HL-60 (cell line): Measurements from ENCODE around the gene DUSP22.

ENCODE experiments used
- DNase-seq, 2 experiments: peaks; one replicate each; pipeline ENCODE4 v3.0.0-alpha.2; 2010 to 2020; ENCODE audit warnings: low read depth in 1 of 2, low spot score in 1 of 2
- H3K27ac ChIP-seq: fragments of 250-450 bp; sonication (Bioruptor Pico); replicated peaks from 2 replicates; pipeline ENCODE4 v1.5.1; 2020; ENCODE audit warnings: mild to moderate bottlenecking, moderate library complexity
- H3K27me3 ChIP-seq: fragments of 250-450 bp; sonication (Bioruptor Pico); 2 replicates; pipeline ENCODE4 v1.5.1; 2021; ENCODE audit warnings: mild to moderate bottlenecking, moderate library complexity; ENCODE audit not compliant: insufficient read depth, poor library complexity, severe bottlenecking
- H3K4me3 ChIP-seq: replicated peaks from 2 replicates; pipeline ENCODE4 v1.5.1; 2011; ENCODE audit warnings: mild to moderate bottlenecking, control low read depth, low read length; ENCODE audit not compliant: insufficient read depth
- CTCF ChIP-seq: IDR thresholded peaks from one replicate; pipeline ENCODE4 v1.5.1; 2011; ENCODE audit warnings: low read length, control low read depth, inconsistent platforms; ENCODE audit not compliant: insufficient read depth
- GABPA ChIP-seq: IDR thresholded peaks from 2 replicates; pipeline ENCODE4 v1.6.1; 2012; ENCODE audit warnings: low read depth
- POLR2AphosphoS5 ChIP-seq: IDR thresholded peaks from 2 replicates; pipeline ENCODE4 v1.6.1; 2012; ENCODE audit warnings: low read depth
- REST ChIP-seq: IDR thresholded peaks from 2 replicates; pipeline ENCODE4 v1.6.1; 2012; ENCODE audit warnings: low read depth; ENCODE audit not compliant: insufficient replicate concordance
- SPI1 ChIP-seq: IDR thresholded peaks from 2 replicates; pipeline ENCODE4 v1.6.1; 2012; ENCODE audit warnings: low read depth, mild to moderate bottlenecking, borderline replicate concordance

Gene DUSP22

GRCh38 chr6:301929-302705 lies 9.8 kb downstream of the DUSP22 start:
- no peak overlapping the region for H3K27ac ChIP-seq
- no peak for TF ChIP-seq GABPA
- TF ChIP-seq SPI1: no peak
- no peak for TF ChIP-seq REST
- TF ChIP-seq POLR2AphosphoS5: no peak
- no peak for TF ChIP-seq CTCF
- no peak overlapping the region for H3K4me3 ChIP-seq
- H3K27me3 ChIP-seq: no peaks in the 10 kb centered on the region
- DNase-seq: no peak

GRCh38 chr6:302760-303159 lies 10.5 kb downstream of the DUSP22 start:
- Histone ChIP-seq H3K4me3 (no peak overlapping the region), H3K27me3 (no peaks in the 10 kb centered on the region), H3K27ac (no peak overlapping the region)
- TF ChIP-seq REST (no peak), SPI1 (no peak), POLR2AphosphoS5 (no peak), CTCF (no peak), GABPA (no peak)
- no peak for DNase-seq

GRCh38 chr6:303263-303662 lies 11.0 kb downstream of the DUSP22 start:
- TF ChIP-seq POLR2AphosphoS5 (no peak), SPI1 (no peak), CTCF (no peak), REST (no peak), GABPA (no peak)
- Histone ChIP-seq H3K27ac (no peak overlapping the region), H3K27me3 (no peaks in the 10 kb centered on the region), H3K4me3 (no peak overlapping the region)
- no peak for DNase-seq
